SH-SY5Y (cell line): Measurements from ENCODE around the gene RAB3D.

Experiments
- GATA2 ChIP-seq: IDR thresholded peaks from 2 replicates; pipeline ENCODE4 v1.6.1; 2011; ENCODE audit warnings: mild to moderate bottlenecking, low read depth, low read length
- GATA3 ChIP-seq: IDR thresholded peaks from 2 replicates; pipeline ENCODE4 v1.6.1; 2011; ENCODE audit warnings: low read depth, mild to moderate bottlenecking, low read length, moderate library complexity

- TF ChIP-seq GATA2, result no peak
- no peak for TF ChIP-seq GATA3
These were observed 41.4 kb upstream of the RAB3D start for GRCh38 chr19:11380653-11381537.
